Stomach (tissue), 4 donors: ENCODE results near the gene THBD.

ENCODE experiments used
- CTCF ChIP-seq, 7 experiments: fragments of 450-650 bp in 4 of 7; fragments of 200-600 bp in 3 of 7; sonication (generic) in 3 of 7; IDR thresholded peaks; one replicate each; pipeline ENCODE4 v1.5.1; 2016 to 2019; ENCODE audit warnings: antibody characterized with exemption in 7 of 7, control low read depth in 2 of 7, mild to moderate bottlenecking in 1 of 7
- POLR2A ChIP-seq, 4 donors: fragments of 450-650 bp; IDR thresholded peaks; one replicate each; pipeline ENCODE4 v1.6.1; 2016; ENCODE audit warnings: antibody characterized with exemption in 4 of 4, control low read depth in 2 of 4, mild to moderate bottlenecking in 1 of 4, moderate library complexity in 1 of 4
- POLR2AphosphoS5 ChIP-seq, 3 donors: sonication (generic); formaldehyde crosslinking; IDR thresholded peaks; one replicate each; pipeline ENCODE4 v1.6.1; 2016; ENCODE audit warnings: antibody characterized with exemption in 3 of 3

- TF ChIP-seq CTCF (IDR thresholded peaks at IDR 0.05) = no peak
- no peak for TF ChIP-seq POLR2A (IDR thresholded peaks at IDR 0.05)
- TF ChIP-seq POLR2AphosphoS5 (IDR thresholded peaks at IDR 0.05) = no peak
Observed at GRCh38 chr20:23007462-23007861, 42.0 kb downstream of the THBD start.
